Karpas-422 (cell line): ENCODE data around the gene DNAH12. TPM values are rescaled to one million over a fixed set of nuclear protein-coding genes. Genes with fewer than 3 reads are reported as not detected.
"Not testable (repeated sequence)": the region's sequence is repeated elsewhere in the genome, so short reads cannot be mapped to it uniquely, and the experiment has no call there.

ENCODE experiments used
- DNase-seq: peaks from one replicate; pipeline ENCODE4 v3.0.0-alpha.2; 2015
- H2AFZ ChIP-seq: fragments of 200-600 bp; sonication (generic); 2 replicates; pipeline ENCODE4 v1.6.1; 2014; ENCODE audit warnings: antibody characterized with exemption, low read length, mixed read lengths
- H3K27ac ChIP-seq: fragments of 200-600 bp; sonication (generic); 2 replicates; pipeline ENCODE4 v1.5.1; 2014; ENCODE audit warnings: mild to moderate bottlenecking, low read length, moderate library complexity
- H3K27me3 ChIP-seq: fragments of 200-600 bp; sonication (generic); 2 replicates; pipeline ENCODE4 v1.6.1; 2014; ENCODE audit warnings: low read length, mixed read lengths
- H3K36me3 ChIP-seq: fragments of 200-600 bp; sonication (generic); 2 replicates; pipeline ENCODE4 v1.6.1; 2014; ENCODE audit warnings: low read length, mixed read lengths; ENCODE audit not compliant: insufficient read depth
- H3K4me1 ChIP-seq: fragments of 200-600 bp; sonication (generic); 2 replicates; pipeline ENCODE4 v1.6.1; 2014; ENCODE audit warnings: mild to moderate bottlenecking, low read length, mixed read lengths
- H3K4me2 ChIP-seq: fragments of 200-600 bp; sonication (generic); 2 replicates; pipeline ENCODE4 v1.6.1; 2014; ENCODE audit warnings: low read length, low read depth, mild to moderate bottlenecking; ENCODE audit not compliant: poor library complexity, severe bottlenecking
- H3K4me3 ChIP-seq: fragments of 200-600 bp; sonication (generic); 2 replicates; pipeline ENCODE4 v1.5.1; 2014; ENCODE audit warnings: mild to moderate bottlenecking, antibody characterized with exemption, low read length, mixed read lengths
- H3K79me2 ChIP-seq: fragments of 200-600 bp; sonication (generic); 2 replicates; pipeline ENCODE4 v1.6.1; 2014; ENCODE audit warnings: mild to moderate bottlenecking, low read length, mixed read lengths
- H3K9ac ChIP-seq: fragments of 200-600 bp; sonication (generic); 2 replicates; pipeline ENCODE4 v1.6.0; 2014; ENCODE audit warnings: low read length
- H3K9me2 ChIP-seq: fragments of 200-600 bp; sonication (generic), shearing (Covaris generic); replicated peaks from 2 replicates; pipeline ENCODE4 v1.6.0; 2014; ENCODE audit warnings: mild to moderate bottlenecking, low read length, moderate library complexity; ENCODE audit not compliant: insufficient read depth
- H3K9me3 ChIP-seq: fragments of 300-700, 200-600 bp; sonication (generic); 2 replicates; pipeline ENCODE4 v1.6.1; 2014; ENCODE audit warnings: low read length, mixed read lengths
- H4K20me1 ChIP-seq: fragments of 200-600 bp; sonication (generic); 2 replicates; pipeline ENCODE4 v1.6.1; 2014; ENCODE audit warnings: mild to moderate bottlenecking, antibody characterized with exemption, low read length, low read depth; ENCODE audit not compliant: insufficient read depth
- total RNA-seq: library from RNA; depleted of rRNA; stranded (reverse); fragments of >200 nt; shearing (Covaris generic); gene quantifications from 2 replicates; pipeline ENCODE4 v1.2.3, GENCODE V29; 2014; ENCODE audit warnings: low replicate concordance

The DNAH12 gene
- total RNA-seq, 1 experiment from 2014 or later = not detected

GRCh38 chr3:57314204-57314603 is 229.9 kb downstream of the DNAH12 start:
- Histone ChIP-seq H3K79me2 (no peaks in the 10 kb centered on the region), H3K27me3 (no peaks in the 10 kb centered on the region), H2AFZ (no peak overlapping the region), H3K9me2 (no peaks in the 10 kb centered on the region), H3K4me1 (no peaks in the 10 kb centered on the region), H3K9ac (no peak overlapping the region), H3K9me3 (no peaks in the 10 kb centered on the region), H4K20me1 (no peaks in the 10 kb centered on the region), H3K4me3 (no peak overlapping the region), H3K36me3 (no peaks in the 10 kb centered on the region), H3K27ac (no peak overlapping the region), H3K4me2 (no peak overlapping the region)
- no peak for DNase-seq

GRCh38 chr3:57309769-57310360 is 234.3 kb downstream of the DNAH12 start:
- Histone ChIP-seq H4K20me1 (no peaks in the 10 kb centered on the region), H3K4me3 (no peak overlapping the region), H2AFZ (no peak overlapping the region), H3K9me2 (no peaks in the 10 kb centered on the region), H3K9ac (no peak overlapping the region), H3K36me3 (no peaks in the 10 kb centered on the region), H3K27me3 (no peaks in the 10 kb centered on the region), H3K79me2 (no peaks in the 10 kb centered on the region), H3K4me1 (no peaks in the 10 kb centered on the region), H3K9me3 (no peaks in the 10 kb centered on the region), H3K4me2 (no peak overlapping the region), H3K27ac (no peak overlapping the region)
- DNase-seq = no peak

GRCh38 chr3:57303520-57303919 is 240.6 kb downstream of the DNAH12 start:
- not testable (repeated sequence) for H3K9ac ChIP-seq, H3K79me2 ChIP-seq, H3K9me3 ChIP-seq, H2AFZ ChIP-seq, H3K9me2 ChIP-seq, H3K27ac ChIP-seq, H3K4me2 ChIP-seq, DNase-seq, H3K36me3 ChIP-seq, H4K20me1 ChIP-seq, H3K4me3 ChIP-seq, H3K4me1 ChIP-seq, H3K27me3 ChIP-seq

GRCh38 chr3:57298041-57298440 is 246.1 kb downstream of the DNAH12 start:
- Histone ChIP-seq H3K36me3 (no peaks in the 10 kb centered on the region), H3K9me2 (no peaks in the 10 kb centered on the region), H3K27me3 (no peaks in the 10 kb centered on the region), H2AFZ (no peak overlapping the region), H3K9me3 (no peaks in the 10 kb centered on the region), H3K27ac (no peak overlapping the region), H3K4me3 (no peak overlapping the region), H3K9ac (no peak overlapping the region), H4K20me1 (no peaks in the 10 kb centered on the region), H3K4me1 (no peaks in the 10 kb centered on the region), H3K4me2 (no peak overlapping the region), H3K79me2 (no peaks in the 10 kb centered on the region)
- DNase-seq = no peak

- Histone ChIP-seq H3K27me3 (no peaks in the 10 kb centered on the region), H2AFZ (no peak overlapping the region), H4K20me1 (no peaks in the 10 kb centered on the region), H3K36me3 (no peaks in the 10 kb centered on the region), H3K27ac (no peak overlapping the region), H3K9me2 (no peaks in the 10 kb centered on the region), H3K9me3 (no peaks in the 10 kb centered on the region), H3K4me1 (no peaks in the 10 kb centered on the region), H3K4me3 (no peak overlapping the region), H3K4me2 (no peak overlapping the region), H3K79me2 (no peaks in the 10 kb centered on the region), H3K9ac (no peak overlapping the region)
- DNase-seq = no peak
These were observed 251.1 kb downstream of the DNAH12 start for GRCh38 chr3:57292897-57293526.

- H3K4me3 ChIP-seq = no peak within 1 kb of the TSS
- no peaks in the 10 kb centered on the region for H3K27me3 ChIP-seq
- H3K36me3 ChIP-seq = no peaks in the 10 kb centered on the region
- no peaks in the 10 kb centered on the region for H4K20me1 ChIP-seq
- H3K79me2 ChIP-seq = no peaks in the 10 kb centered on the region
- no peaks in the 10 kb centered on the region for H3K9me3 ChIP-seq
- H3K27ac ChIP-seq = no peak within 1 kb of the TSS
- no peak within 1 kb of the TSS for H3K4me2 ChIP-seq
- no peaks in the 10 kb centered on the region for H3K9me2 ChIP-seq
- no peaks in the 10 kb centered on the region for H3K4me1 ChIP-seq
- no peak within 1 kb of the TSS for H2AFZ ChIP-seq
- H3K9ac ChIP-seq = no peak within 1 kb of the TSS
- DNase-seq = no peak
These were observed 251.8 kb downstream of the DNAH12 start, which contains the start of gene ASB14 for GRCh38 chr3:57292159-57292896. ASB14 (minus strand) TSS chr3:57292685; CDS start chr3:57292033, 652 bp downstream.

- no peaks in the 10 kb centered on the region for H3K9me2 ChIP-seq
- no peaks in the 10 kb centered on the region for H3K9me3 ChIP-seq
- no peaks in the 10 kb centered on the region for H3K27me3 ChIP-seq
- H4K20me1 ChIP-seq = no peaks in the 10 kb centered on the region
- H3K9ac ChIP-seq = no peak overlapping the region
- no peak overlapping the region for H3K4me2 ChIP-seq
- H3K36me3 ChIP-seq = no peaks in the 10 kb centered on the region
- no peak overlapping the region for H3K27ac ChIP-seq
- DNase-seq = no peak
- no peak overlapping the region for H3K4me3 ChIP-seq
- H3K4me1 ChIP-seq = no peaks in the 10 kb centered on the region
- H3K79me2 ChIP-seq = no peaks in the 10 kb centered on the region
- H2AFZ ChIP-seq = no peak overlapping the region
These were observed 255.7 kb downstream of the DNAH12 start for GRCh38 chr3:57288403-57288802.

- no peak overlapping the region for H2AFZ ChIP-seq
- no peaks in the 10 kb centered on the region for H3K4me1 ChIP-seq
- DNase-seq = no peak
- H3K27ac ChIP-seq = no peak overlapping the region
- no peaks in the 10 kb centered on the region for H3K36me3 ChIP-seq
- H3K9me3 ChIP-seq = no peaks in the 10 kb centered on the region
- no peaks in the 10 kb centered on the region for H4K20me1 ChIP-seq
- no peaks in the 10 kb centered on the region for H3K9me2 ChIP-seq
- no peak overlapping the region for H3K4me2 ChIP-seq
- H3K4me3 ChIP-seq = no peak overlapping the region
- no peak overlapping the region for H3K9ac ChIP-seq
- H3K27me3 ChIP-seq = no peaks in the 10 kb centered on the region
- no peaks in the 10 kb centered on the region for H3K79me2 ChIP-seq
These were observed 256.9 kb downstream of the DNAH12 start for GRCh38 chr3:57287205-57287604.
